ENCODE results near the gene AMIGO1.

AMIGO1 gene

GRCh38 chr1:109500941-109501381 is 8.6 kb downstream of the AMIGO1 start:
- DNase-seq, result no peak

- peak; percentile 63 for DNase-seq
These were observed 9.6 kb downstream of the AMIGO1 start for GRCh38 chr1:109499661-109500536.

GRCh38 chr1:109499081-109499480 is 10.4 kb downstream of the AMIGO1 start:
- DNase-seq, result no peak

DNA sequence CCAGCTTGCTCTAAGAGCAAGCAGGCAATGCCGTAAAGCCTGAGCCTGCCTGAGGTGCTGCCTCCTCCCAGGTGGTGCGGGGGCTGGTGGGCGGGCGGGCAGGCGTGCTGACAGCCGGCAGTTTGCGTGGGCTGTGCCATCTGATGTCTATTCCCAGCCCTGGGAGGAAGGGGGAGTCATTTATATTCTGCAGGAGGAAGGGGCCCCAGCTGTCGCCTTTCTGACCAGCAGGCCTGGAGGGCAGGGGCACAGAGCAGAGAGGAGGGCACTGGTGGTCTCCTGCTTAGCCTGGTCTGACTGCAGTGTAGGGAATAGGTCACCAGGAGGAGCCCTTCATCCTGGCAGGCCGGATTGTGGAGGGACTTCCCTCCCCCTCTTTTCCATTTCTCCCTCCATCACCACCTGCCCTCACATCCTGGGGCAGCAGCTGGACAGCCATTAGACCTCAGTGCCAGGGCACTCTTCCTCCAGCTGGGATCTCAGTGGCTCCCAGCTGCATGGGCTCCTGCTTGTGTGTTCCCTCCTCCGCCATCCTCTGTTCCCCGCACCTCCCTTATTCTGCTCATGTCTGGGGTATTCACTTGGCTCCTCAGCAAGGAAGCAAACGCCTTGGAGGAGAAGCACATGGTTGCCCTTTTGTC is 11.2 kb downstream of the AMIGO1 start:
- peak; percentile 50 for DNase-seq

DNA sequence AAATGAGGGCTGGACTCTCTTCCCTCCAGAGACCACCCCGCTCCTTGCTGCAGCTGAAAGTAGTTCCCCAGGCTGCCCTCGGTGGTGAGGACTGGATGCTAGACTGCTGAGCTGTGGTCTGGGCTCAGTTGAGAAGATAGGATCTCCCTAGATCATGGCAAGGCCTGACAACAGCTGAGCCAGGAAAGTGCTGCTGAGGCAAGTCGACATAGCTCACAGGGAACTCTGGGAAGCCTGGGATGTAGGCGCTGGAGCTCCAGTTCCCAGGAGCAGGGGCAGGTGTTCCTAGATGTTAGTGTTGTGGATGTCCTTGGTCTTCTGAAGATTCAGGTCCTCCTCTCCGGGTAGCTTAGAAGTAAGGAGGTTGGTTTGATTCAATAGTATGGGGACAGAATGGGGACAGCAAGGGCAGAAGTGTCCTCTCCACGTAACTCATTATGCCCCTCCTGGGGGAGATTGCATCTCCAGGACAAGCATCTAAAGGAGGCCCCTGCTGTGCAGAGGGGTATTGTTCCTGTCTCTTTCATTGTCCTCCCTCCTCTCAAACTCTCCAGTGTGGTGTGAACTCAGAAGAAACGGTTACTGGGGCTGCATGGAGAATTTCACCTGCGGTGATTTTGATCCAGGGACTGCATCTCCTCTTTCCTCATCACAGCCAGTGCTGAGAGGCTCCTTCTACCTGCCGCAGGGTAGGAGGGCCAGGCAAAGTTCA is 11.9 kb downstream of the AMIGO1 start:
- DNase-seq, result no peak

- DNase-seq, result no peak
These were observed 13.8 kb downstream of the AMIGO1 start for GRCh38 chr1:109495738-109496137.

DNA sequence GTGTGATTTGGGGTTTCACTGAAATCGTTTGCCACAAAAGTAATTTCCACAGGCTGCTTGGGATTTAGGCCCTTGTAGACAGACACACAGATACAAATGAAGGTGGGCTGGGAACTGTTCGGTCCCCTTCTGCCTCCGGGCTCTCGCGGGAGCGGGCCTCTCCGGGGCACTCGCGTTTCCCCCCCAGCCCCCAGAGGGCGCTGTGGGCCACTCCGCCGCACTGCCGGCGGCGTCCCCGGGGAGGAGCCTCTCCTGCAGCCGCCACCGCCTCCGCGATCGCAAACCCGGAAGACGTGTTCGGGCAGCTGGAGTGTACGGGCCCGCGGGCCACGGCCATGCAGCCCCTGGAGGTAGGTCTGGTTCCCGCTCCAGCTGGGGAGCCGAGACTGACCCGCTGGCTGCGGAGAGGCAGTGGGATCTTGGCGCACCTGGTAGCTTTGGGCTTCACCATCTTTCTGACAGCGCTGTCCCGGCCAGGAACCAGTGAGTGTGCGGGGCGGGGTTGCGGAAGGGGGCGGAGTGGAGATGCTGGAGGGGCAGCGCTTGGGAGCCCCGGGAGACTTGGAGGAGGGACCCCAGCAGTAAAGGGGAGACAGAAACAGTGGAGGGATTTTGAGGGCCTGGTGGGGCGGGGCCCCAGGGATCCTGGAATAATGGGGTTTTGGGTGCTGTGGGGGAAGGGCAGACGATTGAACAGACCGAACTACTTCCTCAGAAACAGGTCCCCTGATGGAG is 15.6 kb downstream of the AMIGO1 start, which contains the start of gene CYB561D1:
Gene CYB561D1, plus strand, starts transcription at position 290 of the 735 bp plus-strand sequence. Its CDS starts 46 bp downstream, at position 336.
- peak; percentile 91 for DNase-seq

DNA sequence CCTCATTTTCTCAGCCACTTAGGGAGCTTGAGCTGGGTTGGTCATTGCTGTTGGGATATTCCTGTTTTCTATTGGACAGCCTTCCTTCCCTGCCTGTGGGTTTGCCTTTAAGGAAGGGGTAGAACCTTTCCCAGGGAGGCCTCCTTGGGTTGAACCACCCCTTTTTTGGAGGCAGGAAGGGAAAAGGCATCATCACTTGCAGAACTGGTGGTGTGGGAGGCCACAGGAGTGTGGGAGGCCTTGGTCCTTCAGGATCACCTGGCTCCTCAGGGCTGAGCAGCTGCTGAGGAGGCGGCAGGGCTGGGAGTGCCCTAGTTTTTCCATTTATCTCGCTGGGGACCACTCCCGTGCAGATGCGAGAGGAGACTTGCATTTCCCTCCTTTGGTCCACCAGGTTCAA is 16.3 kb downstream of the AMIGO1 start:
- DNase-seq, result no peak

- DNase-seq, result no peak
These were observed 16.7 kb downstream of the AMIGO1 start for GRCh38 chr1:109492779-109493178.

DNA sequence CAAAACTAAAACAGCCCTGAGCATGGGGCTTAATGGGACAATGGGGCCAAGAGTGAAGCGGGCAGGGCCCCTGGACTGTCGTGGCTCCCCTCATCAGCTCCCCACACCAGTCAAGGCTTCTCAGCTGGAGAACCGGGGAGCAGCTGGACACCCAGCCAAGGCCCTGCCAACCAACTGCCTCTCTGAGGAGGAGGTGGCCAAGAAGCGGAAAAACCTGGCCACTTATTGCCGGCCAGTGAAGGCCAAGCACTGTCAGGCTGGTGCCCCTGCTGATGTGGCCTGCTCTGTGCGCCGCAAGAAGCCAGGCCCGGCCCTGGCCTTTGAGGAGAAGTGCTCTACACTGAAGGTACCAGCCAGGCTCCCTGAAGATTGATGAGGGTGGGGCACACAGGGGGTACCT is 18.2 kb downstream of the AMIGO1 start:
- DNase-seq, result no peak

GRCh38 chr1:109490934-109491302 is 18.6 kb downstream of the AMIGO1 start:
- no peak for DNase-seq

- peak; percentile 78 for DNase-seq
These were observed 19.2 kb downstream of the AMIGO1 start for GRCh38 chr1:109490029-109490933.

DNA sequence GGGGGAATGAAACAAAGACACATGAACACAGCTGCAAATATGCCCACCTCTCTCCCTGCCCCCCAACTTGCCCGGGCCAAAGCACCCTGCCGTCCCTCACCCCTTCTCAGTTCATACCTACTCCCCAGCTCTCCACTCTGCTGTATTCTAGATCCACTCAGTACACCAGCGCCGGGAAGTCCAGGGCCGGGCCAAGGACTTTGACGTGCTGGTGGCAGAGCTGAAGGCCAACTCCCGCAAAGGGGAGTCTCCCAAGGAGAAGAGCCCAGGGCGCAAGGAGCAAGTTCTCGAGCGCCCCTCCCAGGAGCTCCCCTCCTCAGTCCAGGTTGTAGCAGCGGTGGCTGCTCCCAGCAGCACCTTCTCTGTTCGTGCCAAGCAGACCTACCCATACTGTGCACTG is 20.8 kb downstream of the AMIGO1 start:
- DNase-seq, result no peak

DNA sequence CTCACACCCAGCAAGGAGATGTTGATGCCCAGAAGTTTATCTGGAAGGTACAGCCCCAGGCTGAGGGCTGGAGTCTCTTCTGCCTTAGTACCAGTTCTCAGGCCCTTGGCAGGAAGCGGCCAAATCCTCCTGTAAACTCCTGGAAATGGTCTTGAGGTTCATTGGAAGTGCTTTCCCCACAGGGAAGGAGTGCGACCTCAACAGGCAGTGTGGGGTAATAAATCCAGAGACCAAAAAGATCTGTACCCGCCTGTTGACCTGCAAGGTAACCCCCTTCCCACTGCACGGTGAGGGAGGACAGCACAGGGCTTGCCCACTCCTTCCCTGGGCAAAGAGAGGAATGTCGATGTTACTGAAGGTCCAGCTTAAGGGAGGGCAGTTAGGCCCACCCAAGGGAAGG is 21.3 kb downstream of the AMIGO1 start:
- no peak for DNase-seq

GRCh38 chr1:109487261-109487660 is 22.3 kb downstream of the AMIGO1 start:
- DNase-seq, result no peak

DNA sequence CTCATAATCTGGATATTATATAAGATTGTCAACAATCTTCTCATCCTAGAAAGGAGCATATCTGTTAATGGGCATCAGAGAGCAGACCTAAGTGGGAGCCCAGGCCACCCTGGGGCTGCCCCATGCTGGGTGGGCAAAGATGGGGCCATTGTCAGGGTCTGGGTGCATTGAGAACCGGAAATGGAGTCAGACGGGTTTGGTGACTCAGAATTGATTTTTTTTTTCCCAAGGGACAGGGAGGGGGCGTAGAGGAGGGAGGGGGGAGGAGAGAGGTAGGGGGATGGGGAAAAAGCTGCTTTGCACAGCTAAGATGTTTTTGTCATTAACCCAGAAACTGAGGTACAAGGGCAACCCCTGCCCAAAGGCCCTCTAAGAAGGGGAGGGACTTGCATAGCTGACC is 24.5 kb downstream of the AMIGO1 start:
- no peak for DNase-seq

GRCh38 chr1:109484519-109484975 is 25.0 kb downstream of the AMIGO1 start:
- DNase-seq, result no peak

DNA sequence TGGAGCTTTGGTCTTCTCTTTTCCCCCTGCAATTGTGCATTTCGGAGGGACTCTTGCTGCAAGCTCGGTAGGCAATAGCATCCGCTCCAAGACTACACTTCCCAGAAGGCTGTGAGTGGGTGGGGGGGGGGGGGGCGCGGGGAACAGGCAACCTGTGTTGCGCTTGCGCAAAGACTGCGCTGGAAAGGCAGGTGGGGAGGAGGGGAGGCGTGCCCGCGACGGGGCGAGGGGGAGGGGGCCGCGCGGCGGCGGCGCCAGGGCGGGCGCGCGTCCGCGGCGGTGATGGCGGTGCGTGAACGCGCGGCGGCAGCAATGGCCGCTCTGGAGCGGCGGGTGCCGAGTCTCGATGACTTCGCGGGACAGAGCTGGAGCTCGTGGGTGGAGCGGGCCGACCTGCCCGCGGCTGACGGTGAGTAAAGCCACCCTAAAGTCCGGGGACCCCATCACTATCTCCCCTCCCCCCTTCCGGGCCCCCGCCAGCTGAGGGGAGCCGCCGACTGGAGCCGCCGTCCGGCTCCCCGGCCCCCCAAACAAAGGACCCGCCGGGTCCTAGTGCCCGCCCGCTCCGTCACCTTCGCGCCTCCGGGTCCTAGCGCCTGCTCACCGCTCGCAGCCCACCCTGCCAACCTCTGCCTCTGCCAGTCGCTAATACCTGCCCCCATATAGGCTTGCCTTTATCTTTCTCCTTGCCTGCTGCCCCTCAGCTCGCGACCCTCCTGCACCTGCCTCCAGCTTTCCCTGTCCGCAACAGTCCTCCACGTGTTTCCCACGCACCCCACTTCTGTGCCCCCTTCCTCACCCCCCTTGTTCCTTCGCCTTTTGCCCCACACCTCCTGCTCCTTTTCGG is 25.6 kb downstream of the AMIGO1 start, which contains the start of gene ATXN7L2:
Gene ATXN7L2, plus strand, starts transcription at position 234 of the 847 bp plus-strand sequence. Its CDS starts 49 bp downstream, at position 283.
- DNase-seq, result peak; percentile 91

DNA sequence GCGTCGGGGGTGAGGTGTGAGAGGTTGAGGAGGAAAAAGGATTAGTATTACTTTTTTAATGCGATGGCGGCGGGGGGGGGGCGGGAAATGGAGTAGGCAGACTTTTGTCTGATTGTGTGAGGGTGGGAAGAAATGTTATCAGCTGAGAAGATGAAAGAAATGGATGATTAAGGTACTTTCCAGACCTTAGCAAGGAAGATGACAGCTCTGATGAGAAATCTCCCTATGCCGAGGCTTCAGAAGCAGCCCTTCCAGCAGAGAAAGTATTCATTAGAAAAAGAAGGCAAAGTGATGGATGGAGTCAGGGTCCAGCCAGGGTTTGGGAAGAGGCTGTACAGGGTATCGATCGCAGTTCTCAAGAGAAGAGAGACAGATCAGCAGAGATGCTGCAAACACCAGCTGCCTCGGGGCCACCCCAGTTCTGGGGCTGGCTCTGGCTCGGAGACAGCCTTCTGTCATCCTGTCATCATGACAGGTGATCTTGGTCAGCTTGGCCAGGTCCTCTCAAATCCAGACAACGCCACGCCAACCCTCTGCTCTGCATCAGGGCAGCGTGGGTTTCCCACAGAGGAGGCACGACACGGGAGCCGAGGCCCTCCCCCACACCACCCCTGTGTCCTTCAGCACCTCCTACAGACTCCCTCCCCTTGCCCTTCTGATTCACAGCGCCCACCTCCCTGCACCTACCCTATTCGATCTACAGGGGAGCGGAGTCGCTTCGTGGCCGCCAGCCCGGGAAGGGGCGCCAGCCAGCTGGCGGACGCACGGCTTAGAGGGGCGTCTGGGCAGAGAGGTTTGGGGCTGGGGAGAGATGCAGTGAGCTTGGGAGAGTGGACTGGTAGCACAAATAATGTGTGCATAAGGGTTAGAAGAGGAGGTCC is 26.5 kb downstream of the AMIGO1 start:
- DNase-seq, result peak; percentile 45
